CD8-positive, alpha-beta memory T cell (primary cell): ENCODE data around the gene KDM2A. TPM values are rescaled to one million over a fixed set of nuclear protein-coding genes. Genes with fewer than 3 reads are reported as not detected.
A peak's percentile ranks its signal among the peaks of the same experiment; 100 is the strongest.

Source experiments
- CTCF ChIA-PET: fragments of 350-600 bp; sonication (Branson Sonifier 250); formaldehyde crosslinking; loops from one replicate; lab custom pipeline; 2021; ENCODE audit warnings: antibody characterized with exemption; lab: Charles Lee
- POLR2A ChIA-PET: fragments of 350-600 bp; sonication (Branson Sonifier 250); formaldehyde crosslinking; loops from one replicate; lab custom pipeline; 2021; ENCODE audit warnings: antibody characterized with exemption; lab: Charles Lee
- DNase-seq, 5 donors: peaks; one replicate each; pipeline versions ENCODE4 v3.0.0 to v3.0.0-alpha.2; 2020 to 2022; ENCODE audit warnings: mixed read lengths in 1 of 5
- H3K27ac ChIP-seq: one replicate; pipeline ENCODE4 v1.7.0; 2013; ENCODE audit warnings: low read depth, mild to moderate bottlenecking, low read length, moderate library complexity
- H3K27me3 ChIP-seq: 2 replicates; pipeline ENCODE4 v1.7.0; 2013; ENCODE audit warnings: low read length, mild to moderate bottlenecking; ENCODE audit not compliant: insufficient read depth, poor library complexity, severe bottlenecking
- H3K36me3 ChIP-seq: 2 replicates; pipeline ENCODE4 v1.7.0; 2013; ENCODE audit warnings: mild to moderate bottlenecking, low read length, moderate library complexity; ENCODE audit not compliant: insufficient read depth
- H3K4me1 ChIP-seq: 2 replicates; pipeline ENCODE4 v1.7.0; 2013; ENCODE audit warnings: mild to moderate bottlenecking, low read length, moderate library complexity; ENCODE audit not compliant: insufficient read depth
- H3K4me3 ChIP-seq: 2 replicates; pipeline ENCODE4 v1.7.0; 2013; ENCODE audit warnings: mild to moderate bottlenecking, low read length
- H3K9me3 ChIP-seq: 2 replicates; pipeline ENCODE4 v1.7.0; 2013; ENCODE audit warnings: mild to moderate bottlenecking, low read length
- H3K27ac Mint-ChIP-seq, 8 donors: one replicate each; pipeline ENCODE4 v1.8.0; 2020 to 2021; ENCODE audit warnings: mixed read lengths in 8 of 8, mild to moderate bottlenecking in 6 of 8, inconsistent platforms in 3 of 8, moderate library complexity in 3 of 8
- H3K27me3 Mint-ChIP-seq, 2 donors: one replicate each; pipeline ENCODE4 v1.8.0; 2020 to 2021; ENCODE audit warnings: mixed read lengths in 2 of 2, mild to moderate bottlenecking in 1 of 2, moderate library complexity in 1 of 2
- H3K36me3 Mint-ChIP-seq, 3 donors: one replicate each; pipeline ENCODE4 v1.8.0; 2020 to 2021; ENCODE audit warnings: mixed read lengths in 3 of 3, inconsistent platforms in 1 of 3, mild to moderate bottlenecking in 1 of 3
- H3K4me1 Mint-ChIP-seq, 3 donors: one replicate each; pipeline ENCODE4 v1.8.0; 2020 to 2021; ENCODE audit warnings: mixed read lengths in 3 of 3, inconsistent platforms in 1 of 3, mild to moderate bottlenecking in 1 of 3
- H3K4me3 Mint-ChIP-seq, 7 donors: one replicate each; pipeline ENCODE4 v1.8.0; 2020 to 2021; ENCODE audit warnings: mixed read lengths in 7 of 7, mild to moderate bottlenecking in 6 of 7, moderate library complexity in 4 of 7, inconsistent platforms in 2 of 7
- H3K9me3 Mint-ChIP-seq, 5 donors: one replicate each; pipeline ENCODE4 v1.8.0; 2020 to 2022; ENCODE audit warnings: mixed read lengths in 5 of 5, mild to moderate bottlenecking in 3 of 5, moderate library complexity in 2 of 5, inconsistent platforms in 1 of 5
- polyA plus RNA-seq: library from polyadenylated mRNA; unstranded; fragments of 300-500 nt; fragmentation: Illumina TruSeq; gene quantifications from one replicate; pipeline ENCODE4 v1.2.3, GENCODE V29; 2021
- total RNA-seq, 2 experiments: library from RNA; stranded (reverse); gene quantifications; one replicate each; pipeline ENCODE4 v1.2.3, GENCODE V29; 2021

The KDM2A gene
- total and polyA plus RNA-seq, 3 experiments from 2014 or later, result 20.4 to 107 (median 101) TPM

DNA sequence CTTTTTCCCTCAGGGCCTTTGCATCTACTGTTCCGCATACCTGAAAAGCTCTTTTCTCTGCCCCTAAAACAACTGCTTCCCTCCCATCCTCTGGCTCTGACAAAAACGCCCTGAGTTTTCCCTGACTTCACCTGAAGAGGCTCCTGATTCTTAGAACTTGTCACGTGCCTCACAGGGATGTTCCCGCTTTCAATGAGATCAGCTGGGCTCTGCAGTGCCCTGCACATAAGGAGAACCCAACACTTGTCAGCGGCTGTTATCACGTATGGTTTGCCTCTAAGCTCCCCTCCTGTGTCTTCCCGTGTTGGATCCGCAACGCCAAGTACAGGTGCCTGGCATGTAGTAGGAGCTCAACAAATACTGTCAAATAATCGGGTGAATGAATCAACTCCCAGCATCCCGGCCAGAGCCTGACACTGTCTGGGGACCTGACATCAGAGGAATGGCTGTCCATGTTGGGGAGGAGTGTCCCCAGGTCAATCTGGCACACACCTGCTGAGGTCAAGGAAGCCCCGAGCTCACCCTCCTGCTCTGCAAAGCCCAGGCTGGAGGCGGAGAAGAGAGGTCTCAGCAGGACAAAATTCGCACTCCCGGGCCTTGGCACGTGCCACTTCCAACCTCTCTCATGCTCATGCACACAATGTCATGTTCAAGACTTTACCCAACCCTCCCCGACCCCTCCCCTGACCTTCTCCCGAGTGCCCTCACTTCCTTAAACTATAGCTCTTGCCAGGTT, 143.1 kb downstream of the KDM2A start:
- no peak overlapping the region for H3K27ac ChIP-seq
- H3K9me3 Mint-ChIP-seq, result no peaks in the 10 kb centered on the region
- peaks cover 31 to 58% (median 32%) of the 10 kb centered on the region in 3 donors for H3K4me1 Mint-ChIP-seq
- peak overlapping the region; percentile 38 for H3K4me3 ChIP-seq
- peaks cover 3 to 8% of the 10 kb centered on the region in 2 donors for H3K27me3 Mint-ChIP-seq
- no peaks in the 10 kb centered on the region for H3K9me3 ChIP-seq
- peaks cover 29% of the 10 kb centered on the region for H3K4me1 ChIP-seq
- peak overlapping the region in 6 of 8 donors; percentile 35 to 74 (median 56) for H3K27ac Mint-ChIP-seq
- H3K27me3 ChIP-seq, result no peaks in the 10 kb centered on the region
- CTCF ChIA-PET, result interaction anchor here (0.7 to 4.9 kb wide), 32 partner anchors 9 to 167 kb away, joined by 3 to 94 read pairs (median 4); partner anchors contain the start of genes ANKRD13D, POLD4 and SSH3
- no peaks in the 10 kb centered on the region for H3K36me3 ChIP-seq
- POLR2A ChIA-PET, result interaction anchor here (0.6 to 2.5 kb wide), 6 partner anchors 16 to 91 kb away, joined by 3 to 9 read pairs (median 6); partner anchors contain the start of gene SSH3
- H3K4me3 Mint-ChIP-seq, result peak overlapping the region in 6 of 7 donors; percentile 47 to 79 (median 71)
- peak in 1 of 5 donors; percentile 19 for DNase-seq
- H3K36me3 Mint-ChIP-seq, result peaks cover 0 to 6% (median 0%) of the 10 kb centered on the region in 3 donors

- H3K27ac ChIP-seq, result peak overlapping the region; percentile 16
- peaks cover 0 to 12% (median under 1%) of the 10 kb centered on the region in 3 donors for H3K36me3 Mint-ChIP-seq
- no peaks in the 10 kb centered on the region for H3K9me3 ChIP-seq
- peak overlapping the region; percentile 47 to 79 (median 75) for H3K4me3 Mint-ChIP-seq
- H3K27me3 ChIP-seq, result no peaks in the 10 kb centered on the region
- peak overlapping the region; percentile 38 for H3K4me3 ChIP-seq
- DNase-seq, result peak; percentile 60 to 82 (median 67)
- peak overlapping the region; percentile 42 to 96 (median 77) for H3K27ac Mint-ChIP-seq
- peaks cover 34% of the 10 kb centered on the region for H3K4me1 ChIP-seq
- ChIA-PET CTCF (interaction anchor here (0.7 to 4.9 kb wide), 28 partner anchors 10 to 166 kb away, joined by 3 to 94 read pairs (median 4); partner anchors contain the start of genes ANKRD13D, POLD4 and SSH3), POLR2A (interaction anchor here (0.6 to 2.5 kb wide), 7 partner anchors 9 to 90 kb away, joined by 3 to 9 read pairs (median 6); partner anchors contain the start of gene ANKRD13D)
- H3K27me3 Mint-ChIP-seq, result peaks cover 3 to 8% of the 10 kb centered on the region in 2 donors
- H3K9me3 Mint-ChIP-seq, result no peaks in the 10 kb centered on the region
- peaks cover 5% of the 10 kb centered on the region for H3K36me3 ChIP-seq
- peaks cover 35 to 67% (median 41%) of the 10 kb centered on the region in 3 donors for H3K4me1 Mint-ChIP-seq
Observed at GRCh38 chr11:67262731-67263675, 143.9 kb downstream of the KDM2A start.

- no peak overlapping the region for H3K4me3 ChIP-seq
- no peaks in the 10 kb centered on the region for H3K27me3 ChIP-seq
- Mint-ChIP-seq H3K9me3 (no peaks in the 10 kb centered on the region), H3K4me1 (peaks cover 43 to 75% (median 53%) of the 10 kb centered on the region in 3 donors), H3K27ac (peak overlapping the region in 4 of 8 donors; percentile 60 to 96 (median 86)), H3K36me3 (peaks cover 0 to 24% (median 2%) of the 10 kb centered on the region in 3 donors), H3K4me3 (peak overlapping the region in 5 of 7 donors; percentile 33 to 93 (median 59)), H3K27me3 (peaks cover 3 to 8% of the 10 kb centered on the region in 2 donors)
- peaks cover 47% of the 10 kb centered on the region for H3K4me1 ChIP-seq
- ChIA-PET CTCF (interaction anchor here (1.2 to 4.9 kb wide), 9 partner anchors 11 to 118 kb away, joined by 3 to 94 read pairs (median 14); partner anchors contain the start of genes ANKRD13D and SSH3), POLR2A (interaction anchor here (1.4 to 2.1 kb wide), 2 partner anchors 25 to 53 kb away, joined by 3 to 6 read pairs; partner anchors contain the start of gene ANKRD13D)
- no peaks in the 10 kb centered on the region for H3K9me3 ChIP-seq
- H3K36me3 ChIP-seq, result peaks cover 15% of the 10 kb centered on the region
- no peak overlapping the region for H3K27ac ChIP-seq
- DNase-seq, result no peak
Observed at GRCh38 chr11:67264260-67264659, 145.2 kb downstream of the KDM2A start.

DNA sequence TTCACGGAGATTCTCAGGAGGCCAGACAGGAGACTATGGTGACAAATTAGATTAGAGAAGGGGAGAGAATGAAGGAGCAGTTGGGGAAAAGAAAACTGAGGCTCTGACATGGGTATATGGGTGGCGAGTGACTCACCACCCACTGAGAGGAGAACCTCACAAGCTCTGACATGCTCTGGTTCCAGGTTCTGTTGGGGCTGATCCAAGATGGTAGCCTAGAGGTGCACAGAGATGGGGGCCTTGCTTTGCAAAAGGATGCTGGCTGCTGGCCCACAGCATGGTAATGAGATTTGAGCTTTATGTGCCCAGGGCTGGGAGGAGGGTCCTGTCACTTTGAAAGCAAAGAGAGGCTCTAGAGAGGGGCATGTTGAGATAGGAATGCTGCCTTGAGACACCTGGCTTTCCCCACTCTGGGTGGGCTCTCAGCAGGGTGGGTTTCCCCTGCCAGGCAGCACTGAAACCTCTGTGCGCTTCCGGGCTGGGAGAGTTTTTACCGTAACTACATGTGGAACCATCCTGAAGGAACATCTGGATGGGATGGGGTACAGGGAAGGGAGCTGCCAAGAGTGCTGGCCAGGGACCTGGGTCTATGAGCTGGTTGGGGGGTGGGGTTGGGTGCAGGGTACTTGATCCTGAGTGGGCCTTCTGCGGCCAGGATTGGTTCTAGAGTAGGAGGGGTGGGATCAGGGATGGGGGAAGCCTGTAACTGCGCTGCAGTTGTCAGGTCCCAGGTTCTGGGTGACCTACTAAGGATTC, 146.0 kb downstream of the KDM2A start:
- Histone ChIP-seq H3K9me3 (no peaks in the 10 kb centered on the region), H3K27me3 (no peaks in the 10 kb centered on the region), H3K36me3 (peaks cover 23% of the 10 kb centered on the region), H3K4me1 (peaks cover 55% of the 10 kb centered on the region), H3K27ac (no peak overlapping the region), H3K4me3 (no peak overlapping the region)
- peaks cover 3 to 8% of the 10 kb centered on the region in 2 donors for H3K27me3 Mint-ChIP-seq
- peaks cover 0 to 31% (median 2%) of the 10 kb centered on the region in 3 donors for H3K36me3 Mint-ChIP-seq
- peak overlapping the region; percentile 80 to 95 (median 85) for H3K4me3 Mint-ChIP-seq
- no peaks in the 10 kb centered on the region for H3K9me3 Mint-ChIP-seq
- no peak for DNase-seq
- ChIA-PET POLR2A (interaction anchor here (1.1 to 1.3 kb wide), 2 partner anchors 24 to 53 kb away, joined by 6 to 11 read pairs; partner anchors contain the start of gene ANKRD13D), CTCF (interaction anchor here (0.8 to 4.9 kb wide), 7 partner anchors 12 to 117 kb away, joined by 3 to 94 read pairs (median 9); partner anchors contain the start of gene ANKRD13D)
- H3K27ac Mint-ChIP-seq, result peak overlapping the region in 6 of 8 donors; percentile 37 to 91 (median 86)
- peaks cover 47 to 78% (median 57%) of the 10 kb centered on the region in 3 donors for H3K4me1 Mint-ChIP-seq

DNA sequence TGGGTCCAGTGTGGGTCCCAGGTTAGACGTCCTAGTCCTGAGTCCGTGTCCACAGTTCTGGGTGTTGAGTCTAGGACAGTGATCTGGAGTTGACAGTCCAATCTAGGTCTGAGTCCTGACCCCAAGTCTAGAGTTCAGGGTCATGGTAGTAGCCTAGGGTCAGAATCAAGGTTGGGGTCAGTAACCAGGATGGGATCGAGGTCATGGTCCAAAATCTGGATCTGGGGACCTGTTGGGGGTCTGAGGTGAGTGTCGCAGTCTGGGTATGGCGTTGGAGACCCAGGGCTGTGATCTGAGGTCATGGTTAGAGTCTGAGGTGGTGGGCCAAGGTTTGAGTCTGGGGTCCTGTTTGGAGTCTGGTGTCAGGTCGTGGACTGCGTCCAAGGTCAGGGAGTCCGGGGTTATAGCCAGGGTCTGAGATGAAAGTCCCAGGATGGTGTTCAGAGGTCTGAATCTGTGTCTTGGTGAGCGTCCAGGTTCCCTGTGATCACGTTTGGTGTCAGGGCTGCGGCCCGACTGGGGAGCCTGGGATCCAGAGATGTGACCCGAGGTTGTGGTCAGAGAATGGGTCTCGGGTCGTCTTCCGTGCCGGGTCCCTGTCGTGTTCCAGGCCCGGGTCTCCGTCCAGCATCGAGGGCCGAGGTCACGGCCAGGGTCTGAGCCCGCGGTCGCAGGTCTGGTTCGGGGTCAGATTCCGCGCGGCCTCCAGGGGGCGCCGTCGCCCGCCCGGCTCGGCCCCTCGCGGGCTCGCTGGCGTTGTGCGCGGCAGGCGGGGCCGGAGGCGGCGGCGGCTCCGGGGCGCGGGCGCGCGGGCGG, 146.8 kb downstream of the KDM2A start:
- Histone ChIP-seq H3K27ac (peak overlapping the region; percentile 17), H3K9me3 (no peaks in the 10 kb centered on the region), H3K4me1 (peaks cover 63% of the 10 kb centered on the region), H3K4me3 (no peak overlapping the region), H3K27me3 (no peaks in the 10 kb centered on the region), H3K36me3 (peaks cover 24% of the 10 kb centered on the region)
- peaks cover 53 to 82% (median 65%) of the 10 kb centered on the region in 3 donors for H3K4me1 Mint-ChIP-seq
- peaks cover 0 to 2% (median 0%) of the 10 kb centered on the region in 5 donors for H3K9me3 Mint-ChIP-seq
- peak; percentile 69 to 80 (median 75) for DNase-seq
- peak overlapping the region; percentile 80 to 95 (median 85) for H3K4me3 Mint-ChIP-seq
- peak overlapping the region; percentile 80 to 93 (median 88) for H3K27ac Mint-ChIP-seq
- peaks cover 3 to 8% of the 10 kb centered on the region in 2 donors for H3K27me3 Mint-ChIP-seq
- ChIA-PET CTCF (interaction anchor here (1.1 to 8.1 kb wide), 11 partner anchors 11 to 116 kb away, joined by 3 to 114 read pairs (median 11); partner anchors contain the start of genes ANKRD13D and SSH3), POLR2A (interaction anchor here (0.9 to 12.9 kb wide), 7 partner anchors 12 to 52 kb away, joined by 3 to 283 read pairs (median 16); partner anchors contain the start of gene ANKRD13D)
- H3K36me3 Mint-ChIP-seq, result peaks cover 0 to 38% (median 4%) of the 10 kb centered on the region in 3 donors
